NCI-H1436 (cell line): ENCODE results near the gene MMS19.
"Not testable (repeated sequence)": the region's sequence is repeated elsewhere in the genome, so short reads cannot be mapped to it uniquely, and the experiment has no call there.

ENCODE experiments used
- DNase-seq: peaks from one replicate; lab custom pipeline; 2025; lab: John Stamatoyannopoulos, UW

Gene MMS19

GRCh38 chr10:97528876-97529275 is 30.7 kb upstream of the MMS19 start:
- DNase-seq = not testable (repeated sequence)

DNA sequence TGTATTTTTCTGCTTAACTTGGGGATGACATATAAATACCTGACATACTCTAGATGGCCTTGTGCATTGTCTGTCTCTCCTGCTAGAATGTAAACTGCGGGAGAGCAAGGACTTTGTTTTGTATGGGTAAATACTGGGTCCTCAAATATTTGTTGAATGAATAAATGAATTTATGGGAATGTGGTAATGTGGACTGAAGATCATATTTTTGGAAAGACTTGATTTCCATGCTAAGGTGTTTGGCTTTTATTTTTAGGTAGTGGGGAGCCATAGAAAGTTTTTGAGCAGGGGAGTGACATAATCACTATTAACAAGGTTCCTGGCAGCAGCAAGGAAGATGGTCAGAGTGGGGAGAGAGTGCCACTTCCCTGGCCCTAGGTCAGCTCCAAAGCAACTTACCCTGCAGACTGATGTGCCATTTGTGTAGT is 27.5 kb upstream of the MMS19 start:
- no peak for DNase-seq

GRCh38 chr10:97525086-97525485 is 26.9 kb upstream of the MMS19 start:
- no peak for DNase-seq

GRCh38 chr10:97522937-97523336 is 24.7 kb upstream of the MMS19 start:
- DNase-seq = no peak

- DNase-seq = no peak
These were observed 23.8 kb upstream of the MMS19 start for GRCh38 chr10:97522071-97522470.

- DNase-seq = no peak
These were observed 22.9 kb upstream of the MMS19 start for GRCh38 chr10:97520978-97521761.

- DNase-seq = no peak
These were observed 22.3 kb upstream of the MMS19 start for GRCh38 chr10:97520520-97520919.

DNA sequence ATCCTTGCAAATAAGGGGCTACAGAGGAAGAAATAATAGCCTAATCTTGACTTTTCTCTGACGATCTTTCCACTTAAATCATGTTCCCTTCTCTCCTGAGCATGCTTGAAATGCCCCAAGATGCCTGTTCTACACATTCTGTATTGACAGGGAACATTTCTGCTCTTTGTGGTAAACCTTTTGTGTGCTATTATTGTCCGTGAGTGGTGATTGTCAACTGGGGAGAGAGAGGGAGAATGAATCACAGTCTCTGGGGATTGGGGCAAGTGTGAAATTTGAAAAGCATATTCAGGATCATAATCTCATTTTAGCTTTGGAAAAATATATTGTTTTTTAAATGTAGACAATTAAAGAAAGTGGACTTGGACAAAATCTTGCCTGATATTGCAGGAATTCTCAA is 21.1 kb upstream of the MMS19 start:
- DNase-seq = no peak

DNA sequence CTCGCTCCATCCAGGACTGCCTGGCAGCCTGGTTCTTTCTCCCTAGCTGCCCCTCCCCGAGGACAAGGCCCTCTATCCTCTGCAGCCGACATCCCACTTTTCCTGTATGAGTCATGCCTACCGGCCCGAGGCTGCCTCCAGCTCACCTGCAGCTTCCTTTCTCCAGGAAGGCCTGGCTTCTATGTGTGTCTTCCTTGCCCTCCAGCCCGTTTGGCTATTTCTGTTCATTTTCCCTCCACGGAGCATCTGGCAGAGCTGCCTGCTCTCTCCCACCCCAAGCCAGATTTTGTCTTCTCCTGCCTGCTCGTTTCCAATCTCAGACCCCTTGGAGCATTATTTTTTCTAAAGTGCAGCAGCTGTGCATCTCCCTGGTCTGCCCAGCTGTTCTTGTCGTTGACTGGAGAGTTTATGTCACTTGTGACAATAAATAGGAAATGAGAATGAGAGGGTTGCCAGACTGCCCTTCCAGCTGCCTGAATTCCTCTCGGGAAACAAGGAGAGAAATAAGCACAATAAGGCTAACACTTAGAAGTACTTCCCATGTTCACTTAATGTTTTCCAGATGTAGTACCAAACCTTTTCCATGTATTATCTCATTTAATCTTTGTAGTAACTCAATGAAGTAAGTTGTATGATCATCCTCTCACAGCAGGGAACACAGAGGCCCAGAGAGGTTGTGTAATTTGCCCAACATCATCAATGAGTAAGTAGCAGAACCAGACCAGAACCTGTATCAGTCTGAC is 20.2 kb upstream of the MMS19 start:
- no peak for DNase-seq

GRCh38 chr10:97517778-97518300 is 19.6 kb upstream of the MMS19 start:
- no peak for DNase-seq

- no peak for DNase-seq
These were observed 19.0 kb upstream of the MMS19 start for GRCh38 chr10:97517096-97517750.

- DNase-seq = no peak
These were observed 17.2 kb upstream of the MMS19 start for GRCh38 chr10:97515271-97515978.

- DNase-seq = no peak
These were observed 16.1 kb upstream of the MMS19 start for GRCh38 chr10:97514344-97514743.

- no peak for DNase-seq
These were observed 14.8 kb upstream of the MMS19 start for GRCh38 chr10:97512993-97513392.

GRCh38 chr10:97511711-97512440 is 13.7 kb upstream of the MMS19 start:
- DNase-seq = no peak

- DNase-seq = no peak
These were observed 12.5 kb upstream of the MMS19 start for GRCh38 chr10:97510686-97511085.

DNA sequence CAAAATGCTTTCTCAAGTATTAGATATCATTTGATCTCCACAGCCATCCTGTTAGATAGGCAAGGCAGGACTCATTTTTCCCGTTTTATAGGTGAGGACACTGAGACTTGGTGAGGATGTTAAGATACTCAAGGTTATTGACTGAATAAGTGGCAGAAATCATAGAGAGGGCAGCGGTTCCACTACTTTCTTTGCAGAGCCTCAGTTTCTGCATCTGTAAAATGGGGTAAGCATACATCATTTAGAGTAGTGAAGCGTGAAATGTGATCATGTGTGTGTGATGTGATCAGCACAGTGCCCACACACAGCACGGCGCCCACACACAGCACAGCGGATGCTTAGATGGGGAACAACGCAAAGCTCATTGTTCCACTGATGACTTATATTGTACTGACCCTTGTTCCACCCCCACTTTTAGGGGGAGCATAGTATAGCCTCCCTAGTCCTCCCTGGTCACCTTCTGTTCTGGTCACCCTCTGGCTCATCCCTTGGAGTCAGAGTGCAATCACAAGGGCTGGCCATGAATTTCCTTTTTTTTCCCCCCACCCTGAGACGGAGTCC is 11.0 kb upstream of the MMS19 start:
- DNase-seq = no peak

GRCh38 chr10:97508342-97508741 is 10.1 kb upstream of the MMS19 start:
- DNase-seq = no peak

DNA sequence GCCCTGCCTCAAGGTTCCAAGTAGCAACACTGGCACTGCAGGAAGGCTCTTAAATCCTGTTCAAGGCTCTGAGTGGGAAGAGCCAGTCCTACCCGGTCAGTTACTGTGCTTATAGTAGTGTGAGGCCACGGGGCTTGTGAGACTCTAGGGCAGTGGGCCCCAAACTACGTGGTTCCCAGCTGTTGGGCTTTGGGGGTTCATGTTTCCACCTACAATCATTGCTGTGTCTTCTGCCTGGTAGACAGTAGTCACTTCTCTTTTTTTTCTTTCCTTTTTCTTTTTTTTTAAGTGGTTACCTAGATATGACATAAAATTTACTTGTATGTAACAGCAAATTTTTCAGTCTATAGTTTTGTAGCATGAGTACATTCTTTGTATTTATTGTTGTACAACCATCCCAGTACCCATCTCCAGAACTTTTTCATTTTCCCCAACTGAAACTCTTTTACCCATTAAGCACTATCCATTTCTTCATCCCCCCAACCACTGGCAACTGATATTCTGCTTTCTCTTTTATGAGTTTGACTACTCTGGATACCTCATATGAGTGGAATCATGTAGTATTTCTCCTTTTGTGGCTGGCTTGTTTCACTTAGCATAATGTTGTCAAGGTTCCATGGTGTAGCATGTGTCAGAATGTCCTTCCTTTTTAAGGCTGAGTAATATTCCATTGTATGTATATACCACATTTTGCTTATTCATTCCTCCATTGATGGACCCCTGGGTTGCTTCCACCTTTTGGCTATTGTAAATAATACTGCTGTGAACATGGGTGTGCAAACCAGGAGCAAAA is 8.2 kb upstream of the MMS19 start:
- no peak for DNase-seq

DNA sequence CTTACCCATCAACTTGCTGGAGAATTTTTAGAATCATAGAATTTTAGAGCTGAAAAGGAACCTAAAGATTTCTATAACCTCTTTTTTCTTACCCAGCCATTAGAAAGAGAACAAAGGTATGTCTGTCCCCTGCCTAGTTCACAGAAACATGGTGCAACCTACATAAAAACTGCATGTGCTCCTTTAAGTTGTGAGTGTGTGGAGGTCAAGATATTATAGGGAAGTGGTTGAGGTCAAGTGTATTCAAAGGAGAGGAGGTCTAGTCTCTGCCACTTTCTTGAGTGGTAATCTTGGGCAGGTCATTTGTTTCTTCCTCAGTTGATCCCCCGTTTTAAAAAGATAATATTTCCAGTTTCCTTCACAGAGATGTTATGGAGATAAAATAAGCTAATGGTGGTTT is 6.9 kb upstream of the MMS19 start:
- no peak for DNase-seq
